GM12891 (cell line): ENCODE data around the gene PSMD7.
"Not testable (repeated sequence)": the region's sequence is repeated elsewhere in the genome, so short reads cannot be mapped to it uniquely, and the experiment has no call there.

Source experiments
- POLR2A ChIP-seq: IDR thresholded peaks from 2 replicates; pipeline ENCODE4 v1.6.1; 2011; ENCODE audit warnings: low read depth, low read length, control low read depth
- POLR2AphosphoS5 ChIP-seq: IDR thresholded peaks from 2 replicates; pipeline ENCODE4 v1.6.1; 2011; ENCODE audit warnings: low read depth, low read length, control low read depth

DNA sequence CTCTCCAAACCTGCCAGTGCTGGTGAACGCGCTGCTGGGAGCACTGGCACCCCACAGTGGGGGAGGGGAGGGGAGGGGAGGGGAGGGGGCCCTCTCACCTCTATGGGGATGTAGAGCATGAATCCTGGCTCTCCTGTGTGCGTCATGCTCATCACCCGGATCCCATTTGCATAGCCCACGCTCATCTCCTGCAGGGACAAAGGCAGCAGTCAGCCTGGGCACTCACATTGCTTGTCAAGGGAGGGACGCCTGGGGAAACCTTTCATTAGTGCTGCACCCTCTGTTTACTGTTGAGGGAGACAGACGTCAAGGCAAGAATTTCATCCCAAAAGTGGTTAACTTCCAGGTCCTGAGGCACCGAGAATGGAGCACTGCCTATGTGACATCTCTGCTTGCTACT, 35.9 kb downstream of the PSMD7 start:
- TF ChIP-seq POLR2A, POLR2AphosphoS5: not testable (repeated sequence)
